Kidney (tissue), 14 donors: Measurements from ENCODE around the gene SPSB3. TPM values are rescaled to one million over a fixed set of nuclear protein-coding genes. Genes with fewer than 3 reads are reported as not detected.

ENCODE experiments used
- DNase-seq, 5 donors: peaks; one replicate each; pipeline ENCODE4 v3.0.0-alpha.2; 2013 to 2020
- FAIRE-seq: peaks from 2 replicates; lab custom pipeline; 2012; peaks lifted over from hg19 to GRCh38; lab: Jason Lieb, UNC
- H3K27ac ChIP-seq, 2 donors: one replicate each; pipeline ENCODE4 v1.7.0; 2013; ENCODE audit warnings: low read depth in 2 of 2, low read length in 2 of 2, inconsistent platforms in 1 of 2
- H3K27me3 ChIP-seq: one replicate; pipeline ENCODE4 v1.7.1; 2013; ENCODE audit warnings: low read length, inconsistent platforms; ENCODE audit not compliant: control insufficient read depth, insufficient read depth
- H3K36me3 ChIP-seq, 3 donors: one replicate each; pipeline versions ENCODE4 v1.7.0 to v1.7.1; 2013; ENCODE audit warnings: low read length in 3 of 3, control low read depth in 1 of 3, inconsistent platforms in 1 of 3; ENCODE audit not compliant: insufficient read depth in 3 of 3, control insufficient read depth in 2 of 3
- H3K4me1 ChIP-seq, 3 donors: one replicate each; pipeline versions ENCODE4 v1.7.0 to v1.7.1; 2013; ENCODE audit warnings: low read length in 3 of 3, inconsistent platforms in 1 of 3, low read depth in 1 of 3; ENCODE audit not compliant: control insufficient read depth in 2 of 3, insufficient read depth in 2 of 3
- H3K4me3 ChIP-seq, 3 donors: one replicate each; pipeline versions ENCODE4 v1.7.0 to v1.8.1; 2013; ENCODE audit warnings: low read length in 3 of 3, control low read depth in 1 of 3, inconsistent platforms in 1 of 3
- H3K9ac ChIP-seq, 3 donors: one replicate each; pipeline versions ENCODE4 v1.7.0 to v1.7.1; 2013; ENCODE audit warnings: low read length in 3 of 3, control low read depth in 1 of 3, inconsistent platforms in 1 of 3
- H3K9me3 ChIP-seq, 3 donors: one replicate each; pipeline versions ENCODE4 v1.7.0 to v1.7.1; 2013; ENCODE audit warnings: low read length in 3 of 3, control low read depth in 1 of 3, inconsistent platforms in 1 of 3; ENCODE audit not compliant: control insufficient read depth in 2 of 3, insufficient read depth in 1 of 3
- CTCF ChIP-seq: IDR thresholded peaks from 3 replicates; pipeline ENCODE4 v1.5.1; 2012; ENCODE audit warnings: mild to moderate bottlenecking, moderate library complexity, borderline replicate concordance; ENCODE audit not compliant: insufficient read depth; ENCODE audit errors: extremely low read depth
- intact Hi-C: fragments of 100-400 bp; cut with DNase I; formaldehyde crosslinking; loops from one replicate; pipeline ENCODE4 v1.11.1; 2022
- microRNA-seq: library from miRNA; unstranded; fragments of <30 nt; microRNA quantifications from one replicate; pipeline ENCODE4 v1.2.0, GENCODE V29; 2020
- polyA plus RNA-seq: library from polyadenylated mRNA; stranded (reverse); fragments of 350-450 nt; fragmentation: Illumina TruSeq; extraction: RNeasy Lipid Tissue Mini Kit (QIAGEN cat#74804); gene quantifications from one replicate; pipeline ENCODE4 v1.2.3, GENCODE V29; 2014; ENCODE audit warnings: low read depth, low replicate concordance; ENCODE audit not compliant: insufficient read depth
- total RNA-seq: library from RNA; stranded (reverse); fragmentation: NEBNext Ultra II Directional; extraction: Animal tissue kit (Norgen Biotek cat#: 25700); gene quantifications from one replicate; pipeline ENCODE4 v1.2.1, GENCODE V29; 2021
- donor health status: control.
- donor health status: control.
- donor health status: control.
- donor health status: control.
- donor health status: control.
- donor health status: DM: yes; HTN: yes; CAD: no.
- donor health status: Normal renal cell carcinoma (clear cell type).

Gene SPSB3
- total and polyA plus RNA-seq, 2 donors from 2014 or later = 55.1 to 57.7 TPM

DNA sequence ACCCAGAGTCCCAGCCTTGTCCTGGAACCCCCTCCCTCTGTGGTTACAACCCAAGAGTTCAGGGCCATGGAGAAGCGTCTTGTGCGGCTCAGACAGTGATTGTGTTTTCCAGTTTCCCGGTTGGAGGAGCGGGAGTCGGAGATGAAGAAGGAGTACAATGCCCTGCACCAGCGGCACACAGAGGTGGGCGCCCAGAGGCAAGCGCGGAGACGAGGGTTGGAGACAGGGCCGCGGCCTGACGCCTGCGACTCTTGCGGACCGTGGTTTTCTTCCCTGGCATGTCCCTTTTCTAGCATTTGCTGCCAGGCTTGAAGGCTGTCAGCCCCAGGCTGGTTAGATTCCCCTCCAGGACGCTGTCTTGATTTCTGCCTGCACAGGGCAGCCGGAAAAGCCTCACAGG is 53.3 kb downstream of the SPSB3 start:
- no peak overlapping the region for H3K9ac ChIP-seq
- H3K9me3 ChIP-seq = no peaks in the 10 kb centered on the region
- no peak overlapping the region for H3K4me3 ChIP-seq
- intact Hi-C loops = no loop called here
- H3K4me1 ChIP-seq = no peaks in the 10 kb centered on the region
- no peak for FAIRE-seq
- no peak for DNase-seq
- no peaks in the 10 kb centered on the region for H3K27me3 ChIP-seq
- TF ChIP-seq CTCF = no peak
- H3K27ac ChIP-seq = no peak overlapping the region
- H3K36me3 ChIP-seq = peaks cover 3 to 13% (median 7%) of the 10 kb centered on the region in 3 donors

- FAIRE-seq (no peak), DNase-seq (no peak)
- H3K4me1 ChIP-seq = peaks cover 0 to 2% (median 0%) of the 10 kb centered on the region in 3 donors
- no peaks in the 10 kb centered on the region for H3K9me3 ChIP-seq
- no peak overlapping the region for H3K27ac ChIP-seq
- peaks cover 3 to 12% (median 7%) of the 10 kb centered on the region in 3 donors for H3K36me3 ChIP-seq
- intact Hi-C loops = no loop called here
- no peak overlapping the region for H3K9ac ChIP-seq
- no peak for TF ChIP-seq CTCF
- H3K27me3 ChIP-seq = no peaks in the 10 kb centered on the region
- no peak overlapping the region for H3K4me3 ChIP-seq
Measured at GRCh38 chr16:1727651-1728624, 54.4 kb downstream of the SPSB3 start.

Small RNAs within 50 kb of the gene (microRNA-seq; reads per million reads assigned to microRNA genes)
- gene MIR3177 = not detected

Other genes with a start within 250 kb of the SPSB3 start
- 40.9 TPM for gene TMEM204, start 248.9 kb downstream of the SPSB3 start, total RNA-seq
- 49.5 TPM for gene TMEM204, start 248.9 kb downstream of the SPSB3 start, polyA plus RNA-seq
- gene IFT140, start 170.5 kb downstream of the SPSB3 start, total RNA-seq = 38.0 TPM
- gene IFT140, start 170.5 kb downstream of the SPSB3 start, polyA plus RNA-seq = 13.5 TPM
- gene CRAMP1, start 170.2 kb downstream of the SPSB3 start, total RNA-seq = 20.0 TPM
- gene CRAMP1, start 170.2 kb downstream of the SPSB3 start, polyA plus RNA-seq = 2.9 TPM
- 89.3 TPM for gene JPT2, start 104.3 kb downstream of the SPSB3 start, total RNA-seq
- gene JPT2, start 104.3 kb downstream of the SPSB3 start, polyA plus RNA-seq = 32.8 TPM
- gene MAPK8IP3, start 76.4 kb downstream of the SPSB3 start, total RNA-seq = 67.7 TPM
- gene MAPK8IP3, start 76.4 kb downstream of the SPSB3 start, polyA plus RNA-seq = 10.6 TPM
- gene NME3, start 11.0 kb downstream of the SPSB3 start, total RNA-seq = 70.8 TPM
- gene NME3, start 11.0 kb downstream of the SPSB3 start, polyA plus RNA-seq = 123 TPM
- 23.8 TPM for gene EME2, start 9.8 kb downstream of the SPSB3 start, total RNA-seq
- gene EME2, start 9.8 kb downstream of the SPSB3 start, polyA plus RNA-seq = 5.1 TPM
- 61.7 TPM for gene MRPS34, start 9.4 kb downstream of the SPSB3 start, total RNA-seq
- 187 TPM for gene MRPS34, start 9.4 kb downstream of the SPSB3 start, polyA plus RNA-seq
- gene NUBP2, start 389 bp upstream of the SPSB3 start, total RNA-seq = 42.8 TPM
- gene NUBP2, start 389 bp upstream of the SPSB3 start, polyA plus RNA-seq = 71.1 TPM
- gene IGFALS, start 11.1 kb upstream of the SPSB3 start, total RNA-seq = 1.4 TPM
- gene IGFALS, start 11.1 kb upstream of the SPSB3 start, polyA plus RNA-seq = 2.9 TPM
- 48.1 TPM for gene HAGH, start 44.3 kb upstream of the SPSB3 start, total RNA-seq
- gene HAGH, start 44.3 kb upstream of the SPSB3 start, polyA plus RNA-seq = 258 TPM
- gene FAHD1, start 44.6 kb upstream of the SPSB3 start, total RNA-seq = 36.4 TPM
- 108 TPM for gene FAHD1, start 44.6 kb upstream of the SPSB3 start, polyA plus RNA-seq
- 0.16 TPM for gene MEIOB, start 89.6 kb upstream of the SPSB3 start, total RNA-seq
- 1.4 TPM for gene MEIOB, start 89.6 kb upstream of the SPSB3 start, polyA plus RNA-seq
- gene HS3ST6, start 135.8 kb upstream of the SPSB3 start, total RNA-seq = 0.19 TPM
- 0.73 TPM for gene HS3ST6, start 135.8 kb upstream of the SPSB3 start, polyA plus RNA-seq
- 32.0 TPM for gene MSRB1, start 160.6 kb upstream of the SPSB3 start, total RNA-seq
- gene MSRB1, start 160.6 kb upstream of the SPSB3 start, polyA plus RNA-seq = 189 TPM
- not detected for gene RPL3L, start 172.1 kb upstream of the SPSB3 start, total RNA-seq
- gene RPL3L, start 172.1 kb upstream of the SPSB3 start, polyA plus RNA-seq = not detected
- 123 TPM for gene NDUFB10, start 177.0 kb upstream of the SPSB3 start, total RNA-seq
- 432 TPM for gene NDUFB10, start 177.0 kb upstream of the SPSB3 start, polyA plus RNA-seq
- 1,550 TPM for gene RPS2, start 182.3 kb upstream of the SPSB3 start, total RNA-seq
- 2,018 TPM for gene RPS2, start 182.3 kb upstream of the SPSB3 start, polyA plus RNA-seq
- not detected for gene RNF151, start 184.3 kb upstream of the SPSB3 start, total RNA-seq
- gene RNF151, start 184.3 kb upstream of the SPSB3 start, polyA plus RNA-seq = not detected
- gene TBL3, start 189.5 kb upstream of the SPSB3 start, total RNA-seq = 33.3 TPM
- gene TBL3, start 189.5 kb upstream of the SPSB3 start, polyA plus RNA-seq = 38.5 TPM
- gene NOXO1, start 198.9 kb upstream of the SPSB3 start, total RNA-seq = 0.57 TPM
- 0.58 TPM for gene NOXO1, start 198.9 kb upstream of the SPSB3 start, polyA plus RNA-seq
- 25.0 TPM for gene GFER, start 201.6 kb upstream of the SPSB3 start, total RNA-seq
- 45.6 TPM for gene GFER, start 201.6 kb upstream of the SPSB3 start, polyA plus RNA-seq
- gene SYNGR3, start 207.4 kb upstream of the SPSB3 start, total RNA-seq = 2.2 TPM
- 4.6 TPM for gene SYNGR3, start 207.4 kb upstream of the SPSB3 start, polyA plus RNA-seq
- gene ZNF598, start 227.2 kb upstream of the SPSB3 start, total RNA-seq = 34.9 TPM
- 14.3 TPM for gene ZNF598, start 227.2 kb upstream of the SPSB3 start, polyA plus RNA-seq
- not detected for gene NPW, start 237.2 kb upstream of the SPSB3 start, total RNA-seq
- gene NPW, start 237.2 kb upstream of the SPSB3 start, polyA plus RNA-seq = not detected
- 238 TPM for gene NHERF2, start 244.3 kb upstream of the SPSB3 start, total RNA-seq
- gene NHERF2, start 244.3 kb upstream of the SPSB3 start, polyA plus RNA-seq = 405 TPM